ENCODE results near the gene MROH8.

MROH8 gene

GRCh38 chr20:37119356-37120036 lies 59.9 kb downstream of the MROH8 start:
- H3K4me1 Mint-ChIP-seq, result no peaks in the 10 kb centered on the region
- DNase-seq, result no peak
- H3K4me3 Mint-ChIP-seq, result no peak overlapping the region
- CTCF ChIA-PET, result interaction anchor here (0.7 kb wide), 1 partner anchor 25 kb away, joined by 3 read pairs; no protein-coding TSS in a partner anchor
- H3K27me3 Mint-ChIP-seq, result peaks cover 10% of the 10 kb centered on the region
- H3K9me3 Mint-ChIP-seq, result no peaks in the 10 kb centered on the region
- no peak overlapping the region for H3K27ac Mint-ChIP-seq
- H3K36me3 Mint-ChIP-seq, result no peaks in the 10 kb centered on the region

GRCh38 chr20:37114012-37114411 lies 65.3 kb downstream of the MROH8 start:
- Mint-ChIP-seq H3K4me3 (no peak overlapping the region), H3K36me3 (no peaks in the 10 kb centered on the region), H3K9me3 (no peaks in the 10 kb centered on the region), H3K4me1 (no peaks in the 10 kb centered on the region), H3K27ac (no peak overlapping the region), H3K27me3 (peaks cover 3% of the 10 kb centered on the region)
- CTCF ChIA-PET, result no interaction called here
- DNase-seq, result no peak

- no peak for DNase-seq
- Mint-ChIP-seq H3K36me3 (no peaks in the 10 kb centered on the region), H3K9me3 (no peaks in the 10 kb centered on the region), H3K27ac (no peak overlapping the region), H3K27me3 (peaks cover 3% of the 10 kb centered on the region), H3K4me3 (no peak overlapping the region), H3K4me1 (no peaks in the 10 kb centered on the region)
- CTCF ChIA-PET, result no interaction called here
Measured at GRCh38 chr20:37111926-37112455, 67.4 kb downstream of the MROH8 start.

GRCh38 chr20:37108676-37109075 lies 70.7 kb downstream of the MROH8 start:
- no peak for DNase-seq
- H3K36me3 Mint-ChIP-seq, result no peaks in the 10 kb centered on the region
- H3K4me1 Mint-ChIP-seq, result no peaks in the 10 kb centered on the region
- H3K27me3 Mint-ChIP-seq, result no peaks in the 10 kb centered on the region
- no peak overlapping the region for H3K4me3 Mint-ChIP-seq
- CTCF ChIA-PET, result no interaction called here
- H3K27ac Mint-ChIP-seq, result no peak overlapping the region
- no peaks in the 10 kb centered on the region for H3K9me3 Mint-ChIP-seq

GRCh38 chr20:37102571-37102970 lies 76.8 kb downstream of the MROH8 start:
- no peaks in the 10 kb centered on the region for H3K4me1 Mint-ChIP-seq
- H3K27ac Mint-ChIP-seq, result no peak overlapping the region
- H3K9me3 Mint-ChIP-seq, result no peaks in the 10 kb centered on the region
- peaks cover 11% of the 10 kb centered on the region for H3K27me3 Mint-ChIP-seq
- H3K4me3 Mint-ChIP-seq, result no peak overlapping the region
- DNase-seq, result no peak
- CTCF ChIA-PET, result no interaction called here
- no peaks in the 10 kb centered on the region for H3K36me3 Mint-ChIP-seq

GRCh38 chr20:37096415-37097041 lies 82.8 kb downstream of the MROH8 start:
- CTCF ChIA-PET, result interaction anchor here (1.3 kb wide), 2 partner anchors 88 to 95 kb away, joined by 5 read pairs; no protein-coding TSS in a partner anchor
- Mint-ChIP-seq H3K4me3 (peak overlapping the region; percentile 98), H3K27me3 (peaks cover 18% of the 10 kb centered on the region), H3K4me1 (peaks cover 43% of the 10 kb centered on the region), H3K36me3 (peaks cover 26% of the 10 kb centered on the region), H3K9me3 (no peaks in the 10 kb centered on the region), H3K27ac (peak overlapping the region; percentile 99)
- no peak for DNase-seq

- Mint-ChIP-seq H3K36me3 (peaks cover 30% of the 10 kb centered on the region), H3K27ac (peak within 1 kb of the TSS; percentile 99), H3K4me3 (peak within 1 kb of the TSS; percentile 98), H3K27me3 (peaks cover 17% of the 10 kb centered on the region), H3K4me1 (peaks cover 47% of the 10 kb centered on the region), H3K9me3 (no peaks in the 10 kb centered on the region)
- peak; percentile 91 for DNase-seq
- CTCF ChIA-PET, result interaction anchor here (0.6 to 1.6 kb wide), 10 partner anchors 13 to 322 kb away, joined by 3 to 9 read pairs (median 4); partner anchors contain the start of genes DSN1, MROH8 and RPN2
Measured at GRCh38 chr20:37095599-37096414, 83.5 kb downstream of the MROH8 start, which contains the start of gene RBL1. TSS of gene RBL1 (minus strand) at chr20:37095997. CDS start at chr20:37095928, 69 bp downstream.

- H3K4me3 Mint-ChIP-seq, result peak overlapping the region; percentile 98
- H3K9me3 Mint-ChIP-seq, result no peaks in the 10 kb centered on the region
- H3K36me3 Mint-ChIP-seq, result peaks cover 30% of the 10 kb centered on the region
- H3K27me3 Mint-ChIP-seq, result peaks cover 12% of the 10 kb centered on the region
- peak; percentile 71 for DNase-seq
- CTCF ChIA-PET, result interaction anchor here (0.6 to 1.6 kb wide), 9 partner anchors 13 to 321 kb away, joined by 3 to 9 read pairs (median 4); partner anchors contain the start of genes DSN1, MROH8 and RPN2
- H3K27ac Mint-ChIP-seq, result peak overlapping the region; percentile 99
- H3K4me1 Mint-ChIP-seq, result peaks cover 54% of the 10 kb centered on the region
Measured at GRCh38 chr20:37095108-37095598, 84.2 kb downstream of the MROH8 start.

- no peak overlapping the region for H3K4me3 Mint-ChIP-seq
- CTCF ChIA-PET, result no interaction called here
- no peaks in the 10 kb centered on the region for H3K9me3 Mint-ChIP-seq
- no peak overlapping the region for H3K27ac Mint-ChIP-seq
- no peak for DNase-seq
- H3K27me3 Mint-ChIP-seq, result no peaks in the 10 kb centered on the region
- H3K4me1 Mint-ChIP-seq, result peaks cover 52% of the 10 kb centered on the region
- peaks cover 51% of the 10 kb centered on the region for H3K36me3 Mint-ChIP-seq
Measured at GRCh38 chr20:37090407-37090806, 88.9 kb downstream of the MROH8 start.

- DNase-seq, result peak; percentile 60
- peak overlapping the region; percentile 79 for H3K27ac Mint-ChIP-seq
- no peak overlapping the region for H3K4me3 Mint-ChIP-seq
- CTCF ChIA-PET, result interaction anchor here (1.0 to 1.2 kb wide), 3 partner anchors 13 to 74 kb away, joined by 3 to 8 read pairs (median 5); no protein-coding TSS in a partner anchor
- H3K27me3 Mint-ChIP-seq, result no peaks in the 10 kb centered on the region
- H3K9me3 Mint-ChIP-seq, result no peaks in the 10 kb centered on the region
- peaks cover 48% of the 10 kb centered on the region for H3K36me3 Mint-ChIP-seq
- H3K4me1 Mint-ChIP-seq, result peaks cover 34% of the 10 kb centered on the region
Measured at GRCh38 chr20:37081717-37082289, 97.5 kb downstream of the MROH8 start.

- Mint-ChIP-seq H3K36me3 (peaks cover 56% of the 10 kb centered on the region), H3K9me3 (peaks cover 5% of the 10 kb centered on the region), H3K27me3 (no peaks in the 10 kb centered on the region), H3K4me3 (no peak overlapping the region), H3K27ac (no peak overlapping the region), H3K4me1 (peaks cover 60% of the 10 kb centered on the region)
- no peak for DNase-seq
- CTCF ChIA-PET, result no interaction called here
Measured at GRCh38 chr20:37077009-37077408, 102.3 kb downstream of the MROH8 start.

GRCh38 chr20:37075932-37076685 lies 103.2 kb downstream of the MROH8 start:
- Mint-ChIP-seq H3K4me1 (peaks cover 60% of the 10 kb centered on the region), H3K27ac (no peak overlapping the region), H3K4me3 (no peak overlapping the region), H3K27me3 (no peaks in the 10 kb centered on the region), H3K9me3 (peaks cover 5% of the 10 kb centered on the region), H3K36me3 (peaks cover 58% of the 10 kb centered on the region)
- CTCF ChIA-PET, result no interaction called here
- no peak for DNase-seq

Measured in activated naive CD4-positive, alpha-beta T cell treated with anti-CD3 and anti-CD28 coated beads, Interleukin-2, amount 10 ng/mL, durations not matched to agents 7 days and 5 days (primary cell).